B cell (primary cell): ENCODE data around the gene LRRC8D. TPM values are rescaled to one million over a fixed set of nuclear protein-coding genes. Genes with fewer than 3 reads are reported as not detected.

Experiments
- ATAC-seq: fragments of 200-7000 bp; cut with Tn5 transposase; one replicate; pipeline ENCODE4 v1.10.0; 2021; ENCODE audit warnings: low read depth, mild to moderate bottlenecking, moderate number of reproducible peaks, moderate library complexity
- CTCF ChIA-PET: fragments of 350-600 bp; sonication (Branson Sonifier 250); formaldehyde crosslinking; loops from one replicate; lab custom pipeline; 2021; ENCODE audit warnings: antibody characterized with exemption, inconsistent platforms; lab: Charles Lee
- POLR2A ChIA-PET: fragments of 350-600 bp; sonication (Branson Sonifier 250); formaldehyde crosslinking; loops from one replicate; lab custom pipeline; 2021; ENCODE audit warnings: antibody characterized with exemption; lab: Charles Lee
- DNase-seq: peaks from one replicate; pipeline ENCODE4 v3.0.0; 2013
- H2AFZ ChIP-seq: 2 replicates; pipeline ENCODE4 v1.6.1; 2012; ENCODE audit warnings: mild to moderate bottlenecking, low read depth, low read length; ENCODE audit not compliant: insufficient read depth, poor library complexity, severe bottlenecking
- H3K27ac ChIP-seq, 2 donors: 1 replicate in 1 of 2; 2 replicates in 1 of 2; pipeline ENCODE4 v1.5.1; 2012 to 2013; ENCODE audit warnings: low read length in 2 of 2, mild to moderate bottlenecking in 2 of 2, moderate library complexity in 1 of 2
- H3K27me3 ChIP-seq, 4 experiments: fragments of 200-600 bp in 1 of 4; sonication (generic) in 1 of 4; replicated peaks in 1 of 4; 1 replicate in 2 of 4; 2 replicates in 2 of 4; pipeline versions ENCODE4 v1.6.1 to v1.7.0; 2013 to 2016; ENCODE audit warnings: low read length in 3 of 4, mild to moderate bottlenecking in 2 of 4, mixed read lengths in 1 of 4, moderate library complexity in 1 of 4; ENCODE audit not compliant: insufficient read depth in 4 of 4, control insufficient read depth in 3 of 4; ENCODE audit errors: control extremely low read depth in 1 of 4
- H3K36me3 ChIP-seq, 2 experiments: replicated peaks in 1 of 2; 1 replicate in 1 of 2; 2 replicates in 1 of 2; pipeline versions ENCODE4 v1.6.1 to v1.7.1; 2013; ENCODE audit warnings: low read length in 1 of 2; ENCODE audit not compliant: insufficient read depth in 2 of 2, control insufficient read depth in 1 of 2; ENCODE audit errors: control extremely low read depth in 1 of 2, extremely low read depth in 1 of 2
- H3K4me1 ChIP-seq, 2 donors: fragments of 200-600 bp in 1 of 2; sonication (generic) in 1 of 2; 1 replicate in 1 of 2; 2 replicates in 1 of 2; pipeline versions ENCODE4 v1.5.1 to v1.6.1; 2013 to 2017; ENCODE audit warnings: low read length in 2 of 2; ENCODE audit not compliant: control insufficient read depth in 2 of 2, insufficient read depth in 2 of 2
- H3K4me2 ChIP-seq: replicated peaks from 2 replicates; pipeline ENCODE3; 2012; ENCODE audit warnings: mild to moderate bottlenecking, low read depth, low read length; ENCODE audit not compliant: poor library complexity, severe bottlenecking
- H3K4me3 ChIP-seq, 5 experiments: fragments of 200-600 bp in 1 of 5; sonication (generic) in 1 of 5; 1 replicate in 3 of 5; 2 replicates in 2 of 5; pipeline versions ENCODE4 v1.5.1 to v1.7.0; 2011 to 2016; ENCODE audit warnings: low read length in 4 of 5, mild to moderate bottlenecking in 4 of 5, low read depth in 2 of 5, control low read depth in 1 of 5, moderate library complexity in 1 of 5; ENCODE audit not compliant: insufficient read depth in 1 of 5; ENCODE audit errors: control extremely low read depth in 1 of 5, extremely low read depth in 1 of 5
- H3K79me2 ChIP-seq: fragments of 200-600 bp; sonication (generic); one replicate; pipeline ENCODE4 v1.6.0; 2016; ENCODE audit warnings: low read length; ENCODE audit not compliant: control insufficient read depth, insufficient read depth
- H3K9ac ChIP-seq: fragments of 200-600 bp; sonication (generic); 2 replicates; pipeline ENCODE4 v1.6.1; 2017; ENCODE audit warnings: mild to moderate bottlenecking, low read length, moderate library complexity
- H3K9me3 ChIP-seq, 3 donors: one replicate each; pipeline versions ENCODE4 v1.6.1 to v1.7.1; 2013; ENCODE audit warnings: low read length in 2 of 3; ENCODE audit not compliant: control insufficient read depth in 2 of 3, insufficient read depth in 1 of 3; ENCODE audit errors: control extremely low read depth in 1 of 3
- H4K20me1 ChIP-seq: 2 replicates; pipeline ENCODE4 v1.6.0; 2012; ENCODE audit warnings: mild to moderate bottlenecking, low read length; ENCODE audit not compliant: insufficient read depth, control insufficient read depth, poor library complexity, severe bottlenecking
- H3K27ac Mint-ChIP-seq: one replicate; pipeline ENCODE4 v1.8.0; 2021; ENCODE audit warnings: mixed read lengths
- H3K27me3 Mint-ChIP-seq: one replicate; pipeline ENCODE4 v1.8.0; 2021; ENCODE audit warnings: mixed read lengths
- H3K4me1 Mint-ChIP-seq: one replicate; pipeline ENCODE4 v1.8.0; 2021; ENCODE audit warnings: mixed read lengths
- H3K4me3 Mint-ChIP-seq: one replicate; pipeline ENCODE4 v1.8.0; 2021; ENCODE audit warnings: mixed read lengths
- H3K9me3 Mint-ChIP-seq: one replicate; pipeline ENCODE4 v1.8.0; 2022; ENCODE audit warnings: mixed read lengths; ENCODE audit not compliant: insufficient read depth
- CTCF ChIP-seq: fragments of 200-600 bp; IDR thresholded peaks from one replicate; pipeline ENCODE4 v1.8.0; 2022; ENCODE audit warnings: antibody characterized with exemption, mild to moderate bottlenecking
- EZH2 ChIP-seq: IDR thresholded peaks from 2 replicates; pipeline ENCODE4 v1.6.1; 2012; ENCODE audit warnings: borderline replicate concordance, low read depth, mild to moderate bottlenecking, moderate library complexity, low read length; ENCODE audit not compliant: insufficient read depth, poor library complexity, severe bottlenecking
- WGBS: methylation state at CpG from one replicate; pipeline ENCODE4 v1.1.5; 2013; ENCODE audit warnings: missing lambda C conversion rate; ENCODE audit not compliant: insufficient coverage; 5-methylcytosine and 5-hydroxymethylcytosine counted together
- intact Hi-C: fragments of 100-400 bp; cut with micrococcal nuclease; formaldehyde crosslinking; loops from one replicate; pipeline ENCODE4 v1.10.0; 2022
- polyA plus RNA-seq: library from polyadenylated mRNA; depleted of rRNA; stranded (reverse); fragments of >200 nt; gene quantifications from 2 replicates; pipeline ENCODE4 v1.2.3, GENCODE V29; 2012
- total RNA-seq, 2 donors: library from RNA; stranded (reverse); fragments of 120-200 nt in 1 of 2; gene quantifications; 1 replicate in 1 of 2; 2 replicates in 1 of 2; pipeline versions ENCODE4 v1.2.3 to v1.2.4, GENCODE V29; 2013 to 2022

LRRC8D gene
- total and polyA plus RNA-seq, 2 donors (not counting 1 experiment from before 2014, with no cell fraction given): 23.7 to 47.0 TPM

- DNase-seq: no peak
- Histone ChIP-seq H2AFZ (no peak overlapping the region), H3K4me3 (no peak overlapping the region), H4K20me1 (peaks cover 4% of the 10 kb centered on the region), H3K27me3 (no peaks in the 10 kb centered on the region), H3K9ac (no peak overlapping the region), H3K36me3 (no peaks in the 10 kb centered on the region), H3K9me3 (no peaks in the 10 kb centered on the region), H3K4me2 (peak overlapping the region; percentile 13), H3K27ac (no peak overlapping the region), H3K4me1 (peaks cover 7% of the 10 kb centered on the region in 2 donors), H3K79me2 (peaks cover 52% of the 10 kb centered on the region)
- POLR2A ChIA-PET: no interaction called here
- no peak overlapping the region for H3K4me3 Mint-ChIP-seq
- peaks cover 36% of the 10 kb centered on the region for H3K4me1 Mint-ChIP-seq
- no peak for TF ChIP-seq CTCF
- intact Hi-C loops: no loop called here
- CTCF ChIA-PET: interaction anchor here (1.9 kb wide), 1 partner anchor 124 kb away, joined by 4 read pairs; no protein-coding TSS in a partner anchor
- ATAC-seq: no peak
- H3K27me3 Mint-ChIP-seq: no peaks in the 10 kb centered on the region
- no peaks in the 10 kb centered on the region for H3K9me3 Mint-ChIP-seq
- H3K27ac Mint-ChIP-seq: peak overlapping the region; percentile 62
- WGBS: no CpG with 5 or more reads among the region's 3 CpGs
Observed at GRCh38 chr1:89863165-89863830, 42.5 kb downstream of the LRRC8D start.

- H3K27me3 ChIP-seq: no peaks in the 10 kb centered on the region
- no peak overlapping the region for H2AFZ ChIP-seq
- Mint-ChIP-seq H3K27ac (no peak overlapping the region), H3K27me3 (no peaks in the 10 kb centered on the region), H3K4me3 (no peak overlapping the region), H3K4me1 (peaks cover 36% of the 10 kb centered on the region), H3K9me3 (no peaks in the 10 kb centered on the region)
- no peaks in the 10 kb centered on the region for H3K36me3 ChIP-seq
- intact Hi-C loops: no loop called here
- no peak overlapping the region for H3K4me3 ChIP-seq
- no peak overlapping the region for H3K9ac ChIP-seq
- ChIA-PET CTCF (interaction anchor here (1.2 kb wide), 1 partner anchor 61 kb away, joined by 4 read pairs; no protein-coding TSS in a partner anchor), POLR2A (no interaction called here)
- peaks cover 52% of the 10 kb centered on the region for H3K79me2 ChIP-seq
- H3K4me1 ChIP-seq: peaks cover 7% of the 10 kb centered on the region in 2 donors
- H3K27ac ChIP-seq: no peak overlapping the region
- TF ChIP-seq CTCF (no peak), EZH2 (no peak)
- DNase-seq (no peak), ATAC-seq (no peak)
- peaks cover 4% of the 10 kb centered on the region for H4K20me1 ChIP-seq
- H3K4me2 ChIP-seq: no peak overlapping the region
- WGBS: no CpG with 5 or more reads among the region's 4 CpGs
- H3K9me3 ChIP-seq: no peaks in the 10 kb centered on the region
Observed at GRCh38 chr1:89865498-89866382, 44.9 kb downstream of the LRRC8D start.
